Astrocyte of the cerebellum (primary cell): Measurements from ENCODE around the gene LPO.

Experiments used
- DNase-seq: peaks from one replicate; pipeline ENCODE4 v3.0.0-alpha.2; 2011; ENCODE audit warnings: low read depth
- H3K4me3 ChIP-seq: 2 replicates; pipeline ENCODE4 v1.5.1; 2011; ENCODE audit warnings: mild to moderate bottlenecking, low read depth, low read length, moderate library complexity
- in situ Hi-C: cut with HindIII; loops from 2 replicates; pipeline ENCODE4 v1.10.0; 2017; ENCODE audit warnings: low sequenced_read_pairs
- TF ChIP-seq, protein P1 (sequence below): IDR thresholded peaks from 2 replicates; pipeline ENCODE4 v1.5.1; 2012; ENCODE audit warnings: low read length, low read depth, moderate library complexity, mild to moderate bottlenecking; ENCODE audit errors: missing control alignments

Gene LPO

DNA sequence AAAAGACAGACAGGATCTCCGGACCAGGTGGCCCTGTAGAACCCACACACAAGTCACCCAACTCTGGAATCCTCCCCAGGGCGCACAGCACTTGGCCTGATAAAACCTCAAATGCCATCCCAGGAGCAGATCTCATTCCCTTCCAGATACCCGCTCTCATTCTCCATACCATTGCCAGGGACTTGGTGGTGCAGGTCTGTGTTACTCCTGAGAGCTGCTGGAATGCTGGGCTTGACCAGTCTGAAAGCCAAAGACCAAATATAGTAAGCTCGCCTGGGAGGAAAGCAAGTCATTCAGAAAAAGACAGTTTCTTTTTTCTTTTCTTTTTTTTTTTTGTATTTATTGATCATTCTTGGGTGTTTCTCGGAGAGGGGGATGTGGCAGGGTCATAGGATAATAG lies 30.0 kb upstream of the LPO start:
- in situ Hi-C loops, result no loop called here
- no peak overlapping the region for H3K4me3 ChIP-seq
- TF ChIP-seq, protein P1, sequence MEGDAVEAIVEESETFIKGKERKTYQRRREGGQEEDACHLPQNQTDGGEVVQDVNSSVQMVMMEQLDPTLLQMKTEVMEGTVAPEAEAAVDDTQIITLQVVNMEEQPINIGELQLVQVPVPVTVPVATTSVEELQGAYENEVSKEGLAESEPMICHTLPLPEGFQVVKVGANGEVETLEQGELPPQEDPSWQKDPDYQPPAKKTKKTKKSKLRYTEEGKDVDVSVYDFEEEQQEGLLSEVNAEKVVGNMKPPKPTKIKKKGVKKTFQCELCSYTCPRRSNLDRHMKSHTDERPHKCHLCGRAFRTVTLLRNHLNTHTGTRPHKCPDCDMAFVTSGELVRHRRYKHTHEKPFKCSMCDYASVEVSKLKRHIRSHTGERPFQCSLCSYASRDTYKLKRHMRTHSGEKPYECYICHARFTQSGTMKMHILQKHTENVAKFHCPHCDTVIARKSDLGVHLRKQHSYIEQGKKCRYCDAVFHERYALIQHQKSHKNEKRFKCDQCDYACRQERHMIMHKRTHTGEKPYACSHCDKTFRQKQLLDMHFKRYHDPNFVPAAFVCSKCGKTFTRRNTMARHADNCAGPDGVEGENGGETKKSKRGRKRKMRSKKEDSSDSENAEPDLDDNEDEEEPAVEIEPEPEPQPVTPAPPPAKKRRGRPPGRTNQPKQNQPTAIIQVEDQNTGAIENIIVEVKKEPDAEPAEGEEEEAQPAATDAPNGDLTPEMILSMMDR, result no peak
- DNase-seq, result no peak

DNA sequence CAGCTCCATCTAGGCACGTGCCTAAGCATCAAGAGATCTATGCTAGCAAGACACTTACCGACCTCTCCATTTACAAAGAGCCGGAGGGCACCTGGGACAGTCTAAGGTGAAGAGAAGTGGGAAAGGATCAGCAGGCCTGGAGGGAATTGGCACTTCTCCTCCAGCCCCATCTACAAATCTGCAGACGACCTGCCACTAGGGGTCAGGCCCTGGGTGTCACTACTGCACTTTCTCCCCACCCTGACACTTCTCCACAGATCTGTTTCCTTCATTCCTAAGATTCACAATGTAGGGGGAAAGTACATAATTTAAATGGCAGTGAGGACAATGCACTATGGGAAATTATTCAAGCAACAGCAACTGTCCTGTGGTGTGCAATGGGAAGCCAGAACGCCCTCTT lies 27.5 kb upstream of the LPO start:
- TF ChIP-seq, protein P1, result peak; percentile 8
- no peak for DNase-seq
- no peak overlapping the region for H3K4me3 ChIP-seq
- in situ Hi-C loops, result no loop called here

DNA sequence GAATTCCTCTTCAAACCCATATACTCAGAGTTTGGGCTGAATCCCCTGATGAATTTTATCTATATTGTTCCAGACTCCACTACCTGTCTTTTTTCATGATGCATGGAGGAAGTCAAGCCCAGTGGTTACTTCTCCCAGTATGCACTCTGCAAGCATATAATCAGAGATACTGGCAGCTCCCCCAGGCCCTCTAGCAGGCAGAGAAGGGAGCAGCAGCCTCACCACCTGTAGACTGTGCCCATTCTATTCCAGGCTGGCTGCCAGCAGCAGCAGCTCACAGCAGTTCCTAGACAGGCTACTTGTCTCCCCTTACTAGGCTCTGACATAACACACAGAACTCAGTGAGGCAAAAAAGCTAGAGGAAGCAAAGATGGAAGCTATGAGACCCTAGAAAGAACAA lies 22.7 kb upstream of the LPO start:
- TF ChIP-seq, protein P1, result no peak
- no peak for DNase-seq
- in situ Hi-C loops, result no loop called here
- no peak overlapping the region for H3K4me3 ChIP-seq

DNA sequence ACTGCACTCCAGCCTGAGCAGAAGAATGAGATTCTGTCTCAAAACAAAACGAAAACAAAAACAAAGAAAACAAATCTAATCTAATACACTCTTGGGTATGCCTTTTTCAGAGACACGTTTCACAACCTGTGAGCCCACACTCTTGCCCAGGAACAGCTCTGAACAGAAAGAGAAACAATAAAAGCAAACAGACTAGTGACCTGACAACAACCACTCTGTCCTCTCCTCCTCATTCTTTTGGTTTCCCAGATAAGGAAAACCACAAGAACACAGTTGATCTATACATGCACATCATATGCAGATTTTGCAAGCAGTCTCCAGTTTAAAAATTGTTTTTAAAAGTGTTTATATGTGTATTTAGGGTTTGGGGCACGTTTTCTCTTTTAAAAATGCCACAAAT lies 20.6 kb upstream of the LPO start:
- DNase-seq, result no peak
- in situ Hi-C loops, result no loop called here
- no peak overlapping the region for H3K4me3 ChIP-seq
- TF ChIP-seq, protein P1, result no peak

DNA sequence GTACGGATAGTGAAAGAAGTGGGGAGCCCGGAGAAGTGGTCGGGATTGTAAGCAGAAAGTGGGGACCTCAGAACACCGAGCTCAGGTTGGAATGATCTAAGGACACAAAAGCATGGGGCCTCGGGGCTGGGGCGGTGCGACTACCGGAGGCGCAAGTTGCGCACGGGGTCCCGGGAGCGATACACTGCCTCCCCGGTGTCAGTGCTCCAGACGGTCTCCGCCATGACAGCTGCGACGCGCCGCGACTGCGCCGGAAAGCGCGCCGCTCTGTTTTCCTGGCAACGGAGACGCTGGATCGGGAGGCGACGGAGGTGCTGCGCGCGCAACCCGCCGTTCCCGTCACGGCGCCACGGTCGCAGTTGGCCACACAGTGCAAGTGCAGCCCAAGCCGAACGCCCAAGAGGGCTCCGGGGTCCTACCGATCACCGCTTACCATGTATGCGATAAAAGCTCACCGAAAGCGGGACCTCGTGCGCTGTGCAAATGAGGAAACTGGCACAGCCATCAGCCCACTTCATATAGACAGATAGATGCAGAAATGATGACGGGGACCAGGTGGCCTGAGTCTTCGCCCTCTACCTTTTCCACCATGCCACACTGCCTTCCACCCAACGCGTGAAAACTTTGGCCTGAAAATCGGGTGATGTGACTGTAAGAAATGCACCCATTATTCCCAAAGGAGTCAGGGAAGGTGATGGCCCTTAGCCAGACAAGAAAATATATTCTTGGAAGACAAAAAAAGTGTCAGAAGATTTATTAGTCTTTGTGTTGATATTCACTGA lies 19.2 kb upstream of the LPO start, which contains the start of gene MKS1:
Gene MKS1 (minus strand): TSS at position 249 of the 782 bp plus-strand sequence. CDS start 25 bp downstream, at position 224.
- peak within 1 kb of the TSS; percentile 79 for H3K4me3 ChIP-seq
- in situ Hi-C loops, result no loop called here
- TF ChIP-seq, protein P1, result peak; percentile 56
- peak; percentile 73 for DNase-seq

DNA sequence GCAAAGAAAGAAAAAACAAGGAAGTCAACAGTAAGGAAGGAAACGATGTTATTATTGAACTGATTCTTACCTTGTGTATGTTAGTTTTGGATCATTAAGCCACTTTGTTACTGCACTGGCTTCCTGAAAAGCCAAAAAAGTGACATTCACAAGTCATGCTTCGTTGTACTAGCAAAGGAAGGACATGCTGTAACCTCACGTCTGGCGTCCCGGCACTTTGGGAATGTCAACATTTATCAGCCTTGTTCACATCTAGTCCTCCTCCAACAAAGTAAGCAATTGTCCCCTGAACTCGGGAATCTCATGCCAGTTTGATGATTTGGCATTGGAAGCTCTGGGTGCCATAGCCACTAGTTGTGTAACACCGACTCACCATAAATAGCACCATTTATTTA lies 18.6 kb upstream of the LPO start:
- in situ Hi-C loops, result no loop called here
- DNase-seq, result no peak
- TF ChIP-seq, protein P1, result no peak
- no peak overlapping the region for H3K4me3 ChIP-seq
